HCT116 (cell line): ENCODE results near the gene DNAAF6. TPM values are rescaled to one million over a fixed set of nuclear protein-coding genes. Genes with fewer than 3 reads are reported as not detected.
A peak's percentile ranks its signal among the peaks of the same experiment; 100 is the strongest.

Experiments
- ATAC-seq: fragments of 200-7000 bp; cut with Tn5 transposase; 2 replicates; pipeline ENCODE4 v1.9.1; 2020; ENCODE audit warnings: mild to moderate bottlenecking, moderate library complexity
- BruUV-seq: library from RNA; stranded (reverse); fragments of 400-500 nt; replicated peaks from 2 replicates; lab custom pipeline; 2021; lab: Mats Ljungman, UMichigan
- CTCF ChIA-PET: fragments of 300-600 bp; sonication (Branson Sonifier 250); formaldehyde crosslinking; loops from one replicate; lab custom pipeline; 2021; ENCODE audit warnings: antibody characterized with exemption; lab: Charles Lee
- POLR2A ChIA-PET: fragments of 300-600, 350-600 bp; sonication (Branson Sonifier 250); formaldehyde crosslinking; loops from one replicate; lab custom pipeline; 2021; ENCODE audit warnings: antibody characterized with exemption; lab: Charles Lee
- RAD21 ChIA-PET, 2 experiments: fragments of 300-600 bp; sonication (Branson Sonifier 250); formaldehyde crosslinking; loops; one replicate each; lab custom pipeline; 2023; ENCODE audit warnings: low total read pairs in 2 of 2; ENCODE audit not compliant: uncharacterized antibody in 2 of 2, unreplicated experiment in 2 of 2, low non-redundant PET in 1 of 2; lab: Charles Lee
- DNase-seq: peaks from one replicate; pipeline ENCODE4 v3.0.0-alpha.2; 2010; ENCODE audit warnings: low read depth, low spot score
- H2AFZ ChIP-seq: fragments of 200-600 bp; shearing (Covaris generic), sonication (generic); 2 replicates; pipeline ENCODE4 v1.6.1; 2017; ENCODE audit warnings: low read depth, mixed run types, mixed read lengths, antibody characterized with exemption, low read length; ENCODE audit not compliant: poor library complexity, severe bottlenecking
- H3K27ac ChIP-seq: 2 replicates; pipeline ENCODE4 v1.5.1; 2012; ENCODE audit warnings: low read depth, low read length
- H3K27me3 ChIP-seq: fragments of 200-600 bp; sonication (generic); 2 replicates; pipeline ENCODE4 v1.6.1; 2016; ENCODE audit warnings: mixed run types, low read length, mixed read lengths; ENCODE audit not compliant: insufficient read depth
- H3K36me3 ChIP-seq, 2 experiments: fragments of 200-500 bp in 1 of 2; fragments of 200-600 bp in 1 of 2; sonication (Bioruptor generic) in 1 of 2; sonication (generic) in 1 of 2; 2 replicates each; pipeline versions ENCODE4 v1.5.1 to v1.6.1; 2014 to 2016; ENCODE audit warnings: low read length in 2 of 2, inconsistent platforms in 1 of 2, mixed read lengths in 1 of 2, mixed run types in 1 of 2; ENCODE audit not compliant: insufficient read depth in 2 of 2, control insufficient read depth in 1 of 2
- H3K4me1 ChIP-seq, 2 experiments: fragments of 200-600 bp in 1 of 2; sonication (generic) in 1 of 2; 2 replicates each; pipeline versions ENCODE4 v1.5.1 to v1.6.1; 2012 to 2017; ENCODE audit warnings: low read length in 2 of 2, inconsistent platforms in 1 of 2, mild to moderate bottlenecking in 1 of 2, mixed read lengths in 1 of 2, mixed run types in 1 of 2, moderate library complexity in 1 of 2; ENCODE audit not compliant: insufficient read depth in 2 of 2, control insufficient read depth in 1 of 2
- H3K4me2 ChIP-seq: fragments of 200-600 bp; sonication (generic); 2 replicates; pipeline ENCODE4 v1.6.1; 2017; ENCODE audit warnings: mixed run types, low read length, mixed read lengths
- H3K4me3 ChIP-seq, 2 experiments: fragments of 200-600 bp in 1 of 2; sonication (generic) in 1 of 2; replicated peaks in 1 of 2; 2 replicates each; pipeline ENCODE4 v1.5.1; 2011 to 2016; ENCODE audit warnings: low read length in 2 of 2, control low read depth in 1 of 2, low read depth in 1 of 2, mild to moderate bottlenecking in 1 of 2, mixed read lengths in 1 of 2, mixed run types in 1 of 2
- H3K79me2 ChIP-seq: fragments of 200-600 bp; sonication (generic); 2 replicates; pipeline ENCODE4 v1.6.1; 2017; ENCODE audit warnings: mild to moderate bottlenecking, mixed run types, low read length, moderate library complexity, mixed read lengths; ENCODE audit not compliant: insufficient read depth
- H3K9ac ChIP-seq: fragments of 200-600 bp; sonication (generic); 2 replicates; pipeline ENCODE4 v1.6.1; 2016; ENCODE audit warnings: low read length, mixed read lengths
- H3K9me2 ChIP-seq: fragments of 200-600 bp; sonication (generic), shearing (Covaris generic); 2 replicates; pipeline ENCODE4 v1.6.1; 2017; ENCODE audit warnings: mixed run types, mild to moderate bottlenecking, moderate library complexity; ENCODE audit not compliant: insufficient read depth
- H3K9me3 ChIP-seq, 2 experiments: fragments of 200-500 bp in 1 of 2; fragments of 200-600 bp in 1 of 2; sonication (Bioruptor generic) in 1 of 2; sonication (generic) in 1 of 2; 2 replicates each; pipeline ENCODE4 v1.6.1; 2014 to 2017; ENCODE audit warnings: low read length in 2 of 2, mixed read lengths in 2 of 2, inconsistent platforms in 1 of 2, low read depth in 1 of 2, mild to moderate bottlenecking in 1 of 2, mixed run types in 1 of 2, moderate library complexity in 1 of 2; ENCODE audit not compliant: control insufficient read depth in 1 of 2, insufficient read depth in 1 of 2
- H4K20me1 ChIP-seq: fragments of 200-600 bp; sonication (generic), shearing (Covaris generic); 2 replicates; pipeline ENCODE4 v1.6.1; 2017; ENCODE audit warnings: mixed run types, mild to moderate bottlenecking, moderate library complexity; ENCODE audit not compliant: insufficient read depth
- CTCF ChIP-seq, 3 experiments: fragments of 200-600 bp in 1 of 3; sonication (generic) in 1 of 3; IDR thresholded peaks in 2 of 3; conservative IDR thresholded peaks in 1 of 3; 2 replicates each; pipeline ENCODE4 v1.5.1; 2012 to 2017; ENCODE audit warnings: low read depth in 2 of 3, low read length in 2 of 3, antibody characterized with exemption in 1 of 3, borderline replicate concordance in 1 of 3, control low read depth in 1 of 3, mild to moderate bottlenecking in 1 of 3, mixed read lengths in 1 of 3, mixed run types in 1 of 3, moderate library complexity in 1 of 3; ENCODE audit not compliant: insufficient read depth in 1 of 3
- EZH2phosphoT487 ChIP-seq: fragments of 200-600 bp; IDR thresholded peaks from 2 replicates; pipeline ENCODE4 v1.6.1; 2018; ENCODE audit warnings: antibody characterized with exemption, borderline replicate concordance
- POLR2A ChIP-seq: IDR thresholded peaks from 2 replicates; pipeline ENCODE4 v1.7.0; 2011; ENCODE audit warnings: borderline replicate concordance; ENCODE audit not compliant: insufficient read depth, insufficient read length; ENCODE audit errors: extremely low read depth
- SIN3A ChIP-seq: IDR thresholded peaks from 2 replicates; pipeline ENCODE4 v1.6.1; 2012; ENCODE audit warnings: low read depth
- SP1 ChIP-seq: IDR thresholded peaks from 2 replicates; pipeline ENCODE4 v1.6.1; 2012; ENCODE audit warnings: low read depth
- TCF7L2 ChIP-seq: IDR thresholded peaks from 2 replicates; pipeline ENCODE4 v1.7.0; 2011; ENCODE audit warnings: borderline replicate concordance, inconsistent platforms; ENCODE audit not compliant: insufficient read depth, insufficient read length; ENCODE audit errors: extremely low read depth
- YY1 ChIP-seq: IDR thresholded peaks from 2 replicates; pipeline ENCODE4 v1.6.1; 2011; ENCODE audit warnings: low read length, low read depth, moderate library complexity, mild to moderate bottlenecking; ENCODE audit not compliant: insufficient replicate concordance; ENCODE audit errors: extremely low read depth
- intact Hi-C: fragments of 100-400 bp; cut with micrococcal nuclease; formaldehyde crosslinking; loops from 2 replicates; pipeline ENCODE4 v1.10.0; 2022
- total RNA-seq: library from RNA; stranded (reverse); gene quantifications from one replicate; pipeline ENCODE4 v1.2.1, GENCODE V29; 2021; ENCODE audit not compliant: unreplicated experiment
- TF ChIP-seq, protein P1 (sequence below): IDR thresholded peaks from 2 replicates; pipeline ENCODE4 v1.6.1; 2012
- TF ChIP-seq, protein P2 (sequence below): IDR thresholded peaks from 2 replicates; pipeline ENCODE4 v1.6.1; 2012; ENCODE audit warnings: low read depth
- TF ChIP-seq, protein P3 (sequence below): IDR thresholded peaks from 2 replicates; pipeline ENCODE4 v1.6.1; 2011; ENCODE audit warnings: mild to moderate bottlenecking, low read length, moderate library complexity; ENCODE audit not compliant: insufficient replicate concordance; ENCODE audit errors: extremely low read depth

The DNAAF6 gene
- total RNA-seq, 1 experiment from 2014 or later, result not detected

GRCh38 chrX:107206697-107207065, 270 bp downstream of the DNAAF6 start:
- POLR2A ChIA-PET, result no interaction called here
- H2AFZ ChIP-seq, result peak overlapping the region; percentile 74
- no TSS peak for BruUV-seq
- H3K27me3 ChIP-seq, result no peaks in the 10 kb centered on the region
- RAD21 ChIA-PET, result no interaction called here
- CTCF ChIA-PET, result no interaction called here
- peak overlapping the region; percentile 88 for H3K4me2 ChIP-seq
- no peaks in the 10 kb centered on the region for H4K20me1 ChIP-seq
- no peak for TF ChIP-seq POLR2A
- TF ChIP-seq, all 23 proteins: peak for 0
- no peaks in the 10 kb centered on the region for H3K9me2 ChIP-seq
- no peak overlapping the region for H3K9ac ChIP-seq
- DNase-seq (no peak), ATAC-seq (0 out of 2 replicates have a peak, but pooled peaks have one; percentile 4)
- H3K36me3 ChIP-seq, result no peaks in the 10 kb centered on the region
- H3K4me1 ChIP-seq, result peaks cover 0 to 13% of the 10 kb centered on the region in 2 experiments; a peak in 3 of 4 replicates
- H3K4me3 ChIP-seq, result peak overlapping the region in 1 of 2 experiments; percentile 71; a peak in 2 of 4 replicates
- H3K27ac ChIP-seq, result no peak overlapping the region
- intact Hi-C loops, result loop anchor here (10.0 kb wide), 1 partner anchor 72 kb away; no protein-coding TSS in a partner anchor
- peaks cover 11% of the 10 kb centered on the region; the same call in 1 of the 2 replicates for H3K79me2 ChIP-seq
- H3K9me3 ChIP-seq, result no peaks in the 10 kb centered on the region

GRCh38 chrX:107207089-107207488, 678 bp downstream of the DNAAF6 start:
- H3K79me2 ChIP-seq, result peaks cover 11% of the 10 kb centered on the region; the same call in 1 of the 2 replicates
- no peak overlapping the region for H3K27ac ChIP-seq
- CTCF ChIA-PET, result no interaction called here
- H3K36me3 ChIP-seq, result no peaks in the 10 kb centered on the region
- H3K9ac ChIP-seq, result no peak overlapping the region
- no peak for DNase-seq
- no peaks in the 10 kb centered on the region for H3K27me3 ChIP-seq
- H3K9me3 ChIP-seq, result no peaks in the 10 kb centered on the region
- H3K9me2 ChIP-seq, result no peaks in the 10 kb centered on the region
- no peak for ATAC-seq
- no peak overlapping the region for H2AFZ ChIP-seq
- peaks cover 0 to 13% of the 10 kb centered on the region in 2 experiments; a peak in 3 of 4 replicates for H3K4me1 ChIP-seq
- no peak overlapping the region for H3K4me2 ChIP-seq
- intact Hi-C loops, result loop anchor here (10.0 kb wide), 1 partner anchor 72 kb away; no protein-coding TSS in a partner anchor
- RAD21 ChIA-PET, result no interaction called here
- POLR2A ChIA-PET, result no interaction called here
- no peaks in the 10 kb centered on the region for H4K20me1 ChIP-seq
- BruUV-seq, result no TSS peak
- no peak overlapping the region for H3K4me3 ChIP-seq
- TF ChIP-seq TCF7L2 (no peak), CTCF (IDR thresholded peaks at IDR 0.05 in 2 of 3, conservative IDR thresholded peaks at IDR 0.05 in 1 of 3; ENCODE audit: borderline replicate concordance in 1 of 3, insufficient read depth in 1 of 3, low read depth in 2 of 3, low read length in 2 of 3) (no peak), SIN3A (no peak), POLR2A (no peak), EZH2phosphoT487 (no peak), YY1 (no peak), SP1 (no peak)
- TF ChIP-seq, protein P1, sequence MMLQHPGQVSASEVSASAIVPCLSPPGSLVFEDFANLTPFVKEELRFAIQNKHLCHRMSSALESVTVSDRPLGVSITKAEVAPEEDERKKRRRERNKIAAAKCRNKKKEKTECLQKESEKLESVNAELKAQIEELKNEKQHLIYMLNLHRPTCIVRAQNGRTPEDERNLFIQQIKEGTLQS, result no peak
- TF ChIP-seq, protein P2, sequence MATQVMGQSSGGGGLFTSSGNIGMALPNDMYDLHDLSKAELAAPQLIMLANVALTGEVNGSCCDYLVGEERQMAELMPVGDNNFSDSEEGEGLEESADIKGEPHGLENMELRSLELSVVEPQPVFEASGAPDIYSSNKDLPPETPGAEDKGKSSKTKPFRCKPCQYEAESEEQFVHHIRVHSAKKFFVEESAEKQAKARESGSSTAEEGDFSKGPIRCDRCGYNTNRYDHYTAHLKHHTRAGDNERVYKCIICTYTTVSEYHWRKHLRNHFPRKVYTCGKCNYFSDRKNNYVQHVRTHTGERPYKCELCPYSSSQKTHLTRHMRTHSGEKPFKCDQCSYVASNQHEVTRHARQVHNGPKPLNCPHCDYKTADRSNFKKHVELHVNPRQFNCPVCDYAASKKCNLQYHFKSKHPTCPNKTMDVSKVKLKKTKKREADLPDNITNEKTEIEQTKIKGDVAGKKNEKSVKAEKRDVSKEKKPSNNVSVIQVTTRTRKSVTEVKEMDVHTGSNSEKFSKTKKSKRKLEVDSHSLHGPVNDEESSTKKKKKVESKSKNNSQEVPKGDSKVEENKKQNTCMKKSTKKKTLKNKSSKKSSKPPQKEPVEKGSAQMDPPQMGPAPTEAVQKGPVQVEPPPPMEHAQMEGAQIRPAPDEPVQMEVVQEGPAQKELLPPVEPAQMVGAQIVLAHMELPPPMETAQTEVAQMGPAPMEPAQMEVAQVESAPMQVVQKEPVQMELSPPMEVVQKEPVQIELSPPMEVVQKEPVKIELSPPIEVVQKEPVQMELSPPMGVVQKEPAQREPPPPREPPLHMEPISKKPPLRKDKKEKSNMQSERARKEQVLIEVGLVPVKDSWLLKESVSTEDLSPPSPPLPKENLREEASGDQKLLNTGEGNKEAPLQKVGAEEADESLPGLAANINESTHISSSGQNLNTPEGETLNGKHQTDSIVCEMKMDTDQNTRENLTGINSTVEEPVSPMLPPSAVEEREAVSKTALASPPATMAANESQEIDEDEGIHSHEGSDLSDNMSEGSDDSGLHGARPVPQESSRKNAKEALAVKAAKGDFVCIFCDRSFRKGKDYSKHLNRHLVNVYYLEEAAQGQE, result no peak
- TF ChIP-seq, protein P3, sequence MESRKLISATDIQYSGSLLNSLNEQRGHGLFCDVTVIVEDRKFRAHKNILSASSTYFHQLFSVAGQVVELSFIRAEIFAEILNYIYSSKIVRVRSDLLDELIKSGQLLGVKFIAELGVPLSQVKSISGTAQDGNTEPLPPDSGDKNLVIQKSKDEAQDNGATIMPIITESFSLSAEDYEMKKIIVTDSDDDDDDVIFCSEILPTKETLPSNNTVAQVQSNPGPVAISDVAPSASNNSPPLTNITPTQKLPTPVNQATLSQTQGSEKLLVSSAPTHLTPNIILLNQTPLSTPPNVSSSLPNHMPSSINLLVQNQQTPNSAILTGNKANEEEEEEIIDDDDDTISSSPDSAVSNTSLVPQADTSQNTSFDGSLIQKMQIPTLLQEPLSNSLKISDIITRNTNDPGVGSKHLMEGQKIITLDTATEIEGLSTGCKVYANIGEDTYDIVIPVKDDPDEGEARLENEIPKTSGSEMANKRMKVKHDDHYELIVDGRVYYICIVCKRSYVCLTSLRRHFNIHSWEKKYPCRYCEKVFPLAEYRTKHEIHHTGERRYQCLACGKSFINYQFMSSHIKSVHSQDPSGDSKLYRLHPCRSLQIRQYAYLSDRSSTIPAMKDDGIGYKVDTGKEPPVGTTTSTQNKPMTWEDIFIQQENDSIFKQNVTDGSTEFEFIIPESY, result no peak
